Endothelial cell of umbilical vein (primary cell): Measurements from ENCODE around the gene TRAPPC3L. TPM values are rescaled to one million over a fixed set of nuclear protein-coding genes. Genes with fewer than 3 reads are reported as not detected.

Experiments used
- BruUV-seq: library from RNA; stranded (reverse); fragments of 400-500 nt; replicated peaks from 2 replicates; lab custom pipeline; 2021; lab: Mats Ljungman, UMichigan
- CTCF ChIA-PET: fragments of 300-600, 350-600 bp; sonication (Branson Sonifier 250); formaldehyde crosslinking; loops from one replicate; lab custom pipeline; 2021; ENCODE audit warnings: antibody characterized with exemption, inconsistent platforms; lab: Charles Lee
- POLR2A ChIA-PET: fragments of 300-600, 350-600 bp; sonication (Branson Sonifier 250); formaldehyde crosslinking; loops from one replicate; lab custom pipeline; 2021; ENCODE audit warnings: antibody characterized with exemption, inconsistent platforms; lab: Charles Lee
- DNase-seq: peaks from one replicate; pipeline ENCODE4 v3.0.0-alpha.2; 2011; ENCODE audit warnings: low read depth, low spot score
- FAIRE-seq: peaks from 2 replicates; lab custom pipeline; 2011; peaks lifted over from hg19 to GRCh38; lab: Jason Lieb, UNC
- H2AFZ ChIP-seq: 2 replicates; pipeline ENCODE4 v1.6.0; 2012; ENCODE audit warnings: low read depth, low read length, control low read depth, inconsistent platforms
- H3K27ac ChIP-seq: 2 replicates; pipeline ENCODE4 v1.5.1; 2011; ENCODE audit warnings: low read depth, mild to moderate bottlenecking, control low read depth, low read length, moderate library complexity; ENCODE audit not compliant: insufficient read depth
- H3K27me3 ChIP-seq, 2 experiments: 2 replicates each; pipeline versions ENCODE4 v1.6.0 to v1.6.1; 2011; ENCODE audit warnings: low read length in 2 of 2, mixed read lengths in 1 of 2; ENCODE audit not compliant: control insufficient read depth in 2 of 2, insufficient read depth in 2 of 2
- H3K36me3 ChIP-seq, 2 experiments: 2 replicates in 1 of 2; 3 replicates in 1 of 2; pipeline ENCODE4 v1.5.1; 2011; ENCODE audit warnings: low read length in 2 of 2, mild to moderate bottlenecking in 1 of 2, moderate library complexity in 1 of 2; ENCODE audit not compliant: control insufficient read depth in 2 of 2, insufficient read depth in 2 of 2; ENCODE audit errors: extremely low read depth in 1 of 2
- H3K4me1 ChIP-seq: 3 replicates; pipeline ENCODE4 v1.5.1; 2011; ENCODE audit warnings: mild to moderate bottlenecking, low read length; ENCODE audit not compliant: control insufficient read depth, insufficient read depth; ENCODE audit errors: extremely low read depth
- H3K4me2 ChIP-seq: 2 replicates; pipeline ENCODE4 v1.6.1; 2011; ENCODE audit warnings: low read length, control low read depth, mixed read lengths; ENCODE audit not compliant: insufficient read depth
- H3K4me3 ChIP-seq, 3 experiments: fragments of 200-600 bp in 1 of 3; sonication (generic), shearing (Covaris generic) in 1 of 3; replicated peaks in 1 of 3; 2 replicates each; pipeline ENCODE4 v1.5.1; 2011 to 2016; ENCODE audit warnings: control low read depth in 3 of 3, low read length in 3 of 3, mild to moderate bottlenecking in 2 of 3, inconsistent platforms in 1 of 3, low read depth in 1 of 3, moderate library complexity in 1 of 3; ENCODE audit not compliant: insufficient read depth in 1 of 3
- H3K79me2 ChIP-seq: 2 replicates; pipeline ENCODE4 v1.6.0; 2012; ENCODE audit warnings: low read length, inconsistent platforms; ENCODE audit not compliant: control insufficient read depth, insufficient read depth
- H3K9ac ChIP-seq: replicated peaks from 2 replicates; pipeline ENCODE3; 2011; ENCODE audit warnings: low read length, control low read depth; ENCODE audit not compliant: insufficient read depth; ENCODE audit errors: extremely low read depth
- H3K9me1 ChIP-seq: replicated peaks from 3 replicates; pipeline ENCODE4 v1.6.0; 2011; ENCODE audit warnings: mild to moderate bottlenecking, low read length; ENCODE audit not compliant: control insufficient read depth, insufficient read depth; ENCODE audit errors: extremely low read depth
- H3K9me3 ChIP-seq: replicated peaks from 2 replicates; pipeline ENCODE4 v1.5.1; 2012; ENCODE audit warnings: low read length, inconsistent platforms; ENCODE audit not compliant: control insufficient read depth, insufficient read depth
- H4K20me1 ChIP-seq: replicated peaks from 2 replicates; pipeline ENCODE3; 2011; ENCODE audit warnings: mild to moderate bottlenecking, low read length; ENCODE audit not compliant: control insufficient read depth, insufficient read depth; ENCODE audit errors: extremely low read depth
- CTCF ChIP-seq, 2 donors: IDR thresholded peaks; 1 replicate in 1 of 2; 2 replicates in 1 of 2; pipeline ENCODE4 v1.5.1; 2011; ENCODE audit warnings: low read length in 2 of 2, mild to moderate bottlenecking in 2 of 2, moderate library complexity in 2 of 2, control low read depth in 1 of 2, inconsistent platforms in 1 of 2, low read depth in 1 of 2; ENCODE audit not compliant: insufficient read depth in 1 of 2; ENCODE audit errors: extremely low read depth in 1 of 2
- EZH2 ChIP-seq: IDR thresholded peaks from 2 replicates; pipeline ENCODE4 v1.6.1; 2012; ENCODE audit warnings: borderline replicate concordance, low read depth, mild to moderate bottlenecking, moderate library complexity, low read length, inconsistent platforms; ENCODE audit not compliant: severe bottlenecking
- FOS ChIP-seq: IDR thresholded peaks from 2 replicates; pipeline ENCODE4 v1.6.1; 2011; ENCODE audit warnings: mild to moderate bottlenecking, low read length, moderate library complexity, borderline replicate concordance; ENCODE audit not compliant: insufficient read depth
- GATA2 ChIP-seq: IDR thresholded peaks from 2 replicates; pipeline ENCODE4 v1.7.0; 2011; ENCODE audit warnings: low read depth, mild to moderate bottlenecking, moderate library complexity, mixed read lengths, low read length; ENCODE audit not compliant: insufficient read length, insufficient read depth
- JUN ChIP-seq: IDR thresholded peaks from 2 replicates; pipeline ENCODE4 v1.6.1; 2011; ENCODE audit warnings: borderline replicate concordance, low read depth; ENCODE audit not compliant: insufficient read length, insufficient read depth
- MAX ChIP-seq: IDR thresholded peaks from 2 replicates; pipeline ENCODE4 v1.6.1; 2011; ENCODE audit not compliant: insufficient read depth, insufficient read length
- MYC ChIP-seq: IDR thresholded peaks from one replicate; pipeline ENCODE4 v1.6.1; 2011; ENCODE audit warnings: mild to moderate bottlenecking, low read depth, low read length
- POLR2A ChIP-seq: IDR thresholded peaks from 2 replicates; pipeline ENCODE4 v1.6.1; 2012; ENCODE audit warnings: low read depth, mild to moderate bottlenecking, control low read depth, low read length
- POLR2AphosphoS5 ChIP-seq: IDR thresholded peaks from 2 replicates; pipeline ENCODE4 v1.6.1; 2012; ENCODE audit warnings: low read depth, mild to moderate bottlenecking, control low read depth, low read length, moderate library complexity; ENCODE audit not compliant: insufficient read depth
- dilution Hi-C: fragments of 300-500 bp; cut with MboI; formaldehyde crosslinking; loops from one replicate; pipeline ENCODE4 v1.15.0; 2019; ENCODE audit warnings: low sequenced_read_pairs; ENCODE audit not compliant: extremely low pct_ligation_motif_present
- intact Hi-C: fragments of 100-400 bp; cut with micrococcal nuclease; formaldehyde crosslinking; loops from one replicate; pipeline ENCODE4 v1.10.0; 2022
- polyA plus RNA-seq, 4 experiments: library from polyadenylated mRNA; depleted of rRNA in 3 of 4; stranded (reverse) in 3 of 4; unstranded in 1 of 4; fragments of >200 nt; gene quantifications; 2 replicates each; pipeline versions ENCODE4 v1.2.1 to v1.2.3, GENCODE V29; 2011 to 2012; ENCODE audit warnings: missing spikeins in 1 of 4
- total RNA-seq: library from RNA; stranded (reverse); gene quantifications from 2 replicates; pipeline ENCODE4 v1.2.3, GENCODE V29; 2021

The TRAPPC3L gene
- total and polyA plus RNA-seq, 2 donors (not counting 3 experiments of a cell fraction or from before 2014, with no cell fraction given), result 0.38 TPM; not detected in 1

- FAIRE-seq (no peak), DNase-seq (no peak)
- no peak overlapping the region for H3K4me2 ChIP-seq
- no peaks in the 10 kb centered on the region for H3K9me3 ChIP-seq
- CTCF ChIA-PET, result interaction anchor here (0.6 to 5.4 kb wide), 4 partner anchors 11 to 1727 kb away, joined by 3 to 44 read pairs (median 4); partner anchors contain the start of gene CALHM5
- no peak overlapping the region for H3K4me3 ChIP-seq
- H3K36me3 ChIP-seq, result no peaks in the 10 kb centered on the region
- H3K79me2 ChIP-seq, result no peaks in the 10 kb centered on the region
- no peak overlapping the region for H2AFZ ChIP-seq
- H3K27ac ChIP-seq, result no peak overlapping the region
- intact Hi-C loops, result no loop called here
- no peaks in the 10 kb centered on the region for H4K20me1 ChIP-seq
- TF ChIP-seq CTCF (IDR thresholded peaks at IDR 0.05; ENCODE audit: extremely low read depth in 1 of 2, insufficient read depth in 1 of 2, low read depth in 1 of 2, low read length in 2 of 2) (no peak), EZH2 (no peak), GATA2 (no peak), JUN (no peak), FOS (no peak), MYC (no peak), POLR2AphosphoS5 (no peak), MAX (no peak), POLR2A (no peak)
- dilution Hi-C loops, result no loop called here
- POLR2A ChIA-PET, result no interaction called here
- no peaks in the 10 kb centered on the region for H3K9me1 ChIP-seq
- peaks cover 14% of the 10 kb centered on the region for H3K4me1 ChIP-seq
- H3K9ac ChIP-seq, result no peak overlapping the region
- H3K27me3 ChIP-seq, result no peaks in the 10 kb centered on the region
- BruUV-seq, result no TSS peak
Observed at GRCh38 chr6:116524236-116524635, 21.2 kb downstream of the TRAPPC3L start.
